ENCODE data around the gene CNBD2.
"Not testable (repeated sequence)": the region's sequence is repeated elsewhere in the genome, so short reads cannot be mapped to it uniquely, and the experiment has no call there.

GRCh38 chr20:36077762-36078161 is 109.4 kb downstream of the CNBD2 start:
- TF ChIP-seq, protein P1, sequence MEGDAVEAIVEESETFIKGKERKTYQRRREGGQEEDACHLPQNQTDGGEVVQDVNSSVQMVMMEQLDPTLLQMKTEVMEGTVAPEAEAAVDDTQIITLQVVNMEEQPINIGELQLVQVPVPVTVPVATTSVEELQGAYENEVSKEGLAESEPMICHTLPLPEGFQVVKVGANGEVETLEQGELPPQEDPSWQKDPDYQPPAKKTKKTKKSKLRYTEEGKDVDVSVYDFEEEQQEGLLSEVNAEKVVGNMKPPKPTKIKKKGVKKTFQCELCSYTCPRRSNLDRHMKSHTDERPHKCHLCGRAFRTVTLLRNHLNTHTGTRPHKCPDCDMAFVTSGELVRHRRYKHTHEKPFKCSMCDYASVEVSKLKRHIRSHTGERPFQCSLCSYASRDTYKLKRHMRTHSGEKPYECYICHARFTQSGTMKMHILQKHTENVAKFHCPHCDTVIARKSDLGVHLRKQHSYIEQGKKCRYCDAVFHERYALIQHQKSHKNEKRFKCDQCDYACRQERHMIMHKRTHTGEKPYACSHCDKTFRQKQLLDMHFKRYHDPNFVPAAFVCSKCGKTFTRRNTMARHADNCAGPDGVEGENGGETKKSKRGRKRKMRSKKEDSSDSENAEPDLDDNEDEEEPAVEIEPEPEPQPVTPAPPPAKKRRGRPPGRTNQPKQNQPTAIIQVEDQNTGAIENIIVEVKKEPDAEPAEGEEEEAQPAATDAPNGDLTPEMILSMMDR (IDR thresholded peaks at IDR 0.05): not testable (repeated sequence)
- not testable (repeated sequence) for TF ChIP-seq POLR2A (IDR thresholded peaks at IDR 0.05)
